D341Med (cell line): ENCODE data around the gene PPP3CB.

Source experiments
- DNase-seq: peaks from one replicate; pipeline ENCODE4 v3.0.0; 2012; ENCODE audit warnings: low spot score

PPP3CB gene

GRCh38 chr10:73495884-73496674 lies at the start of gene PPP3CB:
Gene PPP3CB (minus strand): TSS chr10:73496024. CDS start chr10:73495889, 135 bp downstream.
- peak; percentile 88 for DNase-seq

- no peak for DNase-seq
Measured at GRCh38 chr10:73545357-73545756, 49.5 kb upstream of the PPP3CB start.

GRCh38 chr10:73537709-73538108 lies 41.9 kb upstream of the PPP3CB start:
- no peak for DNase-seq

- DNase-seq = no peak
Measured at GRCh38 chr10:73537288-73537687, 41.5 kb upstream of the PPP3CB start.

GRCh38 chr10:73534857-73535256 lies 39.0 kb upstream of the PPP3CB start:
- no peak for DNase-seq

- DNase-seq = peak; percentile 65
Measured at GRCh38 chr10:73529089-73529832, 33.4 kb upstream of the PPP3CB start.

GRCh38 chr10:73522263-73522662 lies 26.4 kb upstream of the PPP3CB start:
- no peak for DNase-seq

GRCh38 chr10:73519336-73519735 lies 23.5 kb upstream of the PPP3CB start:
- no peak for DNase-seq

GRCh38 chr10:73517166-73517888 lies 21.5 kb upstream of the PPP3CB start:
- DNase-seq = no peak

- DNase-seq = no peak
Measured at GRCh38 chr10:73512207-73512743, 16.5 kb upstream of the PPP3CB start.

GRCh38 chr10:73509695-73510094 lies 13.9 kb upstream of the PPP3CB start:
- DNase-seq = no peak

GRCh38 chr10:73506491-73506890 lies 10.7 kb upstream of the PPP3CB start:
- no peak for DNase-seq

GRCh38 chr10:73506074-73506473 lies 10.2 kb upstream of the PPP3CB start:
- no peak for DNase-seq

- DNase-seq = no peak
Measured at GRCh38 chr10:73503037-73503436, 7.2 kb upstream of the PPP3CB start.

GRCh38 chr10:73501651-73502050 lies 5.8 kb upstream of the PPP3CB start:
- no peak for DNase-seq

GRCh38 chr10:73497623-73498022 lies 1.8 kb upstream of the PPP3CB start:
- DNase-seq = no peak

- DNase-seq = peak; percentile 82
Measured at GRCh38 chr10:73495226-73495883, 469 bp downstream of the PPP3CB start.

- no peak for DNase-seq
Measured at GRCh38 chr10:73494877-73495225, 973 bp downstream of the PPP3CB start.

- no peak for DNase-seq
Measured at GRCh38 chr10:73494213-73494612, 1.6 kb downstream of the PPP3CB start.

- no peak for DNase-seq
Measured at GRCh38 chr10:73493781-73494180, 2.0 kb downstream of the PPP3CB start.

GRCh38 chr10:73486601-73487000 lies 9.2 kb downstream of the PPP3CB start:
- DNase-seq = no peak

- DNase-seq = no peak
Measured at GRCh38 chr10:73485320-73485719, 10.5 kb downstream of the PPP3CB start.
